ENCODE measurements around the gene IFFO2.

The IFFO2 gene

DNA sequence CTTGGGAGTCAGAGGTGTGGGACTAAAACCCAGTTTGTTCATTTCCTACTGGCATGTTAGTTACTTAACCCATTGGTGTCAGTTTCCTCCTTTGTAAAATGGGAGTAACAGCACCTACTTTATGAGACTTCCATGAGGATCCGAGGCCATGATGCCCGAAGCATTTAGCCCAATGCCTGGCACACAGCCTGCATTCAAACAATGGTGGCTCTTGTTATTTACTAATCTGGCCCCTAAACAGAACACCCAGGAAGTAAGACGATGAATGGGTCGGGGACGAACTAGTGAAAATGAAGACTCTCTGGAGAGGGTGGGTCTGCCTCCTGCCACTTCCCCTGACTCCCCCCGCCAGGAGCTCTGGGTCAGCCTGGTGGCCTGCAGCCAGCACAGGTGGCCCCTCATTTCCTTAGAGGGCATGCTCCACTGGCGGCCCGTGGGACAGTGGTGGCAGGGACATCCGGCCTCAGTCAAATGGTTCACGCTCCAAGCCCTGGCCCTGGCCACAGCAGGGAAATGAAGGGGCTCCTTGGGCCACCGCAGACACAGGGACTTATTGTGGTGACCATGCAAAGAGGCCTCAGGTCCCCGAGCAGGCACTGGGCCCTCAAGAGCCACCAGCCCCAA, 87.6 kb downstream of the IFFO2 start:
- DNase-seq (ENCODE audit: low read depth) = no peak
- no peak overlapping the region for H3K4me3 ChIP-seq (ENCODE audit: low read depth, low read length)

DNA sequence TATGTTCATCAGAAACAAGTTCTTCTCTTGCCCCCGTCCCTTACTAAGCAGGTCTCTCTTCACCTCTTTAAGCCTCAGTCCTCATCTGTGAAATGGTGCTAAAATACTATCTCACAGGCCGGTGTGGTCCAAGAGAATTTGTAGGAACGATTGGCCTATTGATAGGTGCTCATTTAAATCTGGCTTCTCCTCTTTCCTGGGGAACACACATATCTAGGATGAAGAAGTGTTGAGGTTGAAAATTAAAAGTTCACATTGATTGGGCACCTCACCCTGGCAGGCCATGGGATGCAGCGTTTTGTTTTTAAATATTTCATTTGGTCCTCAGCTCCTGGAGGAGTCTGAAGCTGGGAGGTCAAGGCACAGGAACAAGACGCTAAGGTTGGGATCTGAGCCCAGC, 88.1 kb downstream of the IFFO2 start:
- DNase-seq (ENCODE audit: low read depth) = no peak
- no peak overlapping the region for H3K4me3 ChIP-seq (ENCODE audit: low read depth, low read length)

DNA sequence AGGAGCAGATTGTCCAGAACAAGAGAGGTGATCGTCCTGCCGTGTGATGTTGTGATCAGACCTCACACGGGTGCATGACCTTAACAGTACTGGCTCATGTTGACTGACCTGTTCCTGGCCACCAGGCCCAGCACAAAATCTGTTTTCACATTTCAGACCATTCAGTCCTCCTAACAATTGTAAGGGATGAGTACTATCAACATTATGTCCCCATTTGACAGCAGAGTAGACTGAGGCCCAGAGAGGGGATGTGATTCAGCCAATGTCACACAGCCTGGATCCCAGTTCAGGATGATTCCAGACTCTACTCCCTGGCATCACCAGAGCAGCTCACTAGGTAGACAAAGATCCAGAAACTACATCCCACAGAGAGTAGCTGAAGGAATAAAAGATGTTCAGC, 89.6 kb downstream of the IFFO2 start:
- no peak for DNase-seq (ENCODE audit: low read depth)
- H3K4me3 ChIP-seq (ENCODE audit: low read depth, low read length) = no peak overlapping the region

DNA sequence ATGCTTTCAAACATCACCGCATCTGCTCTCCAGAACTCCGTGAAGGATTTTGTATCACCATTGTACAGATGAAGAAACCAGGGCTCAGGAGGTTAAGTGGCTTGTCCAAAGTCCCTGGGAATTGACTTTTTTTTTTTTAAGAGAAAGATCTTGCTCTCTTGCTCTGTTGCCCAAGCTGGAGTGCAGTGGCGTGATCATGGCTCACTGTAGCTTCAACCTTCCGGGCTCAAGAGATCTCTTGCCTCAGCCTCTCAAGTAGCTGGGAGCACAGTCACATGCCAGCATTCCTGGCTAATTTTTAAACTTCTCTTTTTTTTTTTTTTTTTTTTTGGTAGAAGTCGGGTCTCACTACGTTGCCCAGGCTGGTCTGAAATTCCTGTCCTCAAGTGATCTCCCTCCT, 90.2 kb downstream of the IFFO2 start:
- no peak overlapping the region for H3K4me3 ChIP-seq (ENCODE audit: low read depth, low read length)
- no peak for DNase-seq (ENCODE audit: low read depth)

DNA sequence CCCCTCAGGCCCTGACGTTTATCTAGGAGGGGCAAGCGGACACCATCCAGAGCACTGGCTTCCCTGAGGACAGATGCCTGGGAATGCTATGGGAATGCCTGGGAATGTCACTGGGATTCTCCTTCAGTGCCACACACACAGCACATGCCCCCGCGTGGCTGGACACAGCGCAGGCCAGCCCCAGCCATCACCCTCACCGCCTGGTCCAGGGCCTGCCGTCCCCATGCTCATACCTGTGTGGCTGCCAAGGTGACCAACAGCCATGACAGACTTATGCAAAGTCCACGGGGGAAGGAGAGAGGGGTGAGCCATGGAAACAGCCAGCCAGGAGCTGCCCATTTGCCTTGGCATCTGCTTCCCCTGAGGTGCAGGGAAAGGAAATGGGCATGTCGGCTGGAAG, 91.3 kb downstream of the IFFO2 start:
- H3K4me3 ChIP-seq (ENCODE audit: low read depth, low read length) = no peak overlapping the region
- DNase-seq (ENCODE audit: low read depth) = no peak

DNA sequence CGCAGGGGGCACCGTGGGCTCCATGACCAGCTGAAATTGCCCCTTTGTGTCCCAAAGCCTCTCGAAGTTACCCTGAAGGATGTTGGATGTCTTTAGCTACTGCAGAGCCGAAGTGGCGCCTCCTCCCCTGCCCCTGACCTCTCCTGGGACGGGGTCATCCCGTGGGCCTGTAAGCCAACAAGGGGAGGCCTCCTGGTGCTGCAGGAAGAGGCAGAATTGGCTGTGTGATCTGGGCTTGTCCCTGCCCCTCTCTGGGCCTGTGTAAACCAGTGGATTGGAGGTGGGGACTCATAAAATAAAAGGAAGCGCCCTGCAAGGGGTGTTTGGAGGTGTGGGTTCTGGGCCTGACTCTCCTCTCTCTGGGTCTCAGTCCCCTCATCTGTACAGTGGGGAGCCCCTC, 94.9 kb downstream of the IFFO2 start:
- no peak overlapping the region for H3K4me3 ChIP-seq (ENCODE audit: low read depth, low read length)
- no peak for DNase-seq (ENCODE audit: low read depth)

DNA sequence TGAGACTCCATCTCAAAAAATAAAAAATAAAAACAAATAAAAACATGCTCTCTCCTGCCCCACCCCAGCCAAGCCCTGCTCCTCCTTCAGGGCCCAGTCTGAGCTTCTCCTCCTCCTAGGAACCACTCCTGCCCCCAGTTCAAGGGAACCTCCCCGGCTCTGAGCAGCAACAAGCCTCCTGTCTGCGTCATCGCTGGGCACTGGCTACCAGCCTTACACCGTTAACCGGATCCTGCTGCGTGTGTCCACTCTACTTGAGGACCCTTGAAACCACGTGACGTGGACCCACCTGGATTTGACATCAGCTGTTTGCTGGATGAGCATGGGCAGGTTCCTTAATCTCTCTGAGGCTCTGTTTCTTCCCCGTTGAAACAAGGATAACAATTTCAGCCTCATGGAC, 95.4 kb downstream of the IFFO2 start:
- H3K4me3 ChIP-seq (ENCODE audit: low read depth, low read length) = no peak overlapping the region
- no peak for DNase-seq (ENCODE audit: low read depth)

DNA sequence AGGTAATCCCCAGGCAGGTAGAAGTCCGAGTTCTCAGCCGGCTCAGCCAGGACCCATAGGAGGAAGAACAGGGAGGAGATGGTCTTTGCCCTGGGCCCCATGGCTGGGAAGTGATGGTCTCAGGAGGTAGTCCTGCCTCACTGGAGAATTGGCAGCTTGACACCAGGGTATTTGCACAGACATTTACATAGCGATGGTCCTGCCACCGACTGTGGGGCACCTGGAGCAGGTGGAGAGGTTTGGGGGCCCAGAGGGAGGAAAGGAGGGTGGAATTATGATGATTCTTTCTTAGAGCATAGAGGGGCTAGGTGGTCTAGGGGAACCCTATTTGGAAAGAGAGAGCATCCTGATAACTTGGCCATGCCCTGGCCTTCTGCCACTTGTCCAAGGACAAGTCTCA, 96.9 kb downstream of the IFFO2 start, which contains the start of gene TAS1R2:
Gene TAS1R2, minus strand, starts transcription at position 101 of the 400 bp plus-strand sequence. Its CDS starts 0 bp downstream, at position 101.
- H3K4me3 ChIP-seq (ENCODE audit: low read depth, low read length) = no peak within 1 kb of the TSS
- no peak for DNase-seq (ENCODE audit: low read depth)

DNA sequence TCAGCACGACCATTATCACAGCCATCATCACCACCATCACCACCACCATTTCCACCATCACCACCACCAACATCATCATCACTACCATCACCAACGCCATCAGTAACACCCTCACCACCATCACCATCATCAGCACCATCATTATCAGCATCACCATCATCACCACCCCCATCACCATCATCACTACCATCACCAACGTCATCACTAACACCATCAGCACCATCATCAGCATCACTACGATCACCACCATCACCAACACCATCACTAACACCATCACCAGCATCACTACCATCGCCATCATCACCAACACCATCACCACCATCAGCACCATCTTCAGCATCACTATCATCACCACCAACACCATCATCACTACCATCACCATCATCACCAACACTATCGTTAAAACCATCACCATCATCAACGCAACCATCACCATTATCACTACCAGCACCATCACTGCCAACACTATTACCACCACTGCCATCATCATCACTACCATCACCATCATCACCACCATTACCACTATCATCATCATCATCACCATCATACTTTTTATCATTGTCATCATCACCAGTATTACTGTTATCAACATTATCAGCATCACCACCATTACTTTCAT, 98.3 kb downstream of the IFFO2 start:
- no peak for DNase-seq (ENCODE audit: low read depth)
- H3K4me3 ChIP-seq (ENCODE audit: low read depth, low read length) = no peak overlapping the region

DNA sequence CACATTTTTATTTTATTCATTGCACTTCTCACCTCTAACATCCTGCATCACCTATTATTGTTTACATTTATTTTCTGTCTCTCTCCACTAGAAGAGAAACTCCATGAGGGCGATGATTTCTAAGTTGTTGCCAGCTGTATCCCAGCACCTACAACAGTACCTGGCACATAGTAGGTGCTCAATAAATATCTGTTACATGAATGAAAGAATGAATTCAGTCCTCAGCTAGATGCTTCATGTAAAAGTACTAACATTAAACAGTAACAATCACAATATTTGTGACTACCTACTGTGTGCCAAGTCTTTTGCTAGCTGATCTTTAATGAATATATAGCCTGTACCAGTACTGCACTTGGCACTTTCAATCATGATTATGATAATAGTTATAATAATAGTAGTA, 100.0 kb downstream of the IFFO2 start:
- H3K4me3 ChIP-seq (ENCODE audit: low read depth, low read length) = no peak overlapping the region
- DNase-seq (ENCODE audit: low read depth) = no peak

DNA sequence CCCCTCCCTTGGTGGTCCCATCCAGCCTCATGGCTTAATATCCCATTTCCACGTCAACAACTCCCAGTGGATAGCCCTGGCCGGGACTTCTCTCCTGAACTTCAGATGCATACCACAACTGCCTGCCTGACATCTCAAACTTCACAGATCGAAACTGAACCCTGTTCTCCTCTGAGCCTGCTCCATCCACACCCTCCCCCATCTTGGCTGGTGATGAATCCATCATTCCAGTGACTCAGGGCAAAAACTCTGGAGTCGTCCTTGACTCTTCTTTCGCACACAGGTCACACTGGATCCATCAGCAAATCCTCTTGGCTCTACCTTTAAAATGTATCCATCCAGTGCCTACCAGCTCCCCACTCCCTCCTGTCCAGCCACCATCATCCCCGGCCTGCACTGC, 100.9 kb downstream of the IFFO2 start:
- H3K4me3 ChIP-seq (ENCODE audit: low read depth, low read length) = no peak overlapping the region
- DNase-seq (ENCODE audit: low read depth) = no peak

DNA sequence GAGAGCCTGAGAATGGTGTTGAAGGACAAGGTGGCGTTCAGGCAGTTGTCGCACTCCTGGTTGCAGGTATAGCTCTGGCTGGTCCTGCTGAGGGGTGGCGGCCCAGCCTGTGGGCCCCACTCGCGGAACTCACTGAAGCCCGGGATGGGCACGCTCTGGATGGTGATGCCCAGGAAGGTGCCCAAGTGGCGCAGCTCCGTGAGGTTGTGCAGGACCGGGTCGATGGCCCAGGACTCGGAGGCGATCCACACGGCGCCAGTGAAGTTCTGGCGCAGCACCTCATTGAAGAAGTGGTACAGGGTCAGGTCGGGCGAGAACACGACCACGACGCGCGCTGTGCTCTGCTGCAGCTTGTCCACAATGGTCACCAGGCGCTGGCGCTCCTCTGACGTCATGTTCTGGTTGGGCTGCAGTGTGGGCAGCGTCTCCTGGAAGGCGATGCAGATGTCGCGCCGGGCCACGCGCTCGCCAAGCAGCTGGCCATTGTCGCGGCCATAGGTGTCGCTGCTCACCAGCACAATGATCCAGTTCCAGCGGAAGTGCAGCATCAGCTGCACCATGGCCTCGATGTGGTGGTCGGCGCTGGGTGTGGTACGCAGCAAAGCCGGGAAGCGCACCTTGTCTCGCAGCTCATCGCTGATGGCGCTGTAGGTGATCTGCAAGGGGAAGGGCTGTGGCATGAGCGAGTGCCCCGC, 102.0 kb downstream of the IFFO2 start:
- H3K4me3 ChIP-seq (ENCODE audit: low read depth, low read length) = no peak overlapping the region
- no peak for DNase-seq (ENCODE audit: low read depth)

Measured in skeletal muscle cell (primary cell).